PC-9 (cell line): ENCODE data around the gene PRRC2B. TPM values are rescaled to one million over a fixed set of nuclear protein-coding genes. Genes with fewer than 3 reads are reported as not detected.

Experiments
- BruUV-seq: library from RNA; stranded (reverse); fragments of 400-500 nt; replicated peaks from 2 replicates; lab custom pipeline; 2021; lab: Mats Ljungman, UMichigan
- CTCF ChIA-PET: fragments of 300-600 bp; sonication (Branson Sonifier 250); formaldehyde crosslinking; loops from one replicate; lab custom pipeline; 2022; ENCODE audit warnings: antibody characterized with exemption; lab: Charles Lee
- POLR2A ChIA-PET: fragments of 300-600 bp; sonication (Branson Sonifier 250); formaldehyde crosslinking; loops from one replicate; lab custom pipeline; 2022; ENCODE audit warnings: antibody characterized with exemption; ENCODE audit not compliant: unreplicated experiment; lab: Charles Lee
- DNase-seq, 2 experiments: peaks; one replicate each; pipeline versions ENCODE4 v3.0.0 to v3.0.0-alpha.2; 2015 to 2022; ENCODE audit warnings: mixed read lengths in 1 of 2
- H2AFZ ChIP-seq: fragments of 200-600 bp; sonication (generic); 2 replicates; pipeline ENCODE4 v1.8.1; 2017; ENCODE audit warnings: antibody characterized with exemption
- H3F3A ChIP-seq: fragments of 200-600 bp; sonication (generic); 2 replicates; pipeline ENCODE4 v1.8.1; 2017; ENCODE audit warnings: antibody characterized with exemption, mild to moderate bottlenecking, low read depth; ENCODE audit not compliant: insufficient read depth
- H3K27ac ChIP-seq: fragments of 200-600 bp; sonication (generic); 2 replicates; pipeline ENCODE4 v1.6.1; 2016; ENCODE audit warnings: mixed run types
- H3K27me3 ChIP-seq: fragments of 200-600 bp; sonication (generic); 2 replicates; pipeline ENCODE4 v1.6.1; 2016; ENCODE audit warnings: low read depth, mixed run types; ENCODE audit not compliant: insufficient read depth
- H3K36me3 ChIP-seq: fragments of 200-600 bp; sonication (generic); 2 replicates; pipeline ENCODE4 v1.6.1; 2016; ENCODE audit warnings: low read depth, mixed run types
- H3K4me1 ChIP-seq: fragments of 200-600 bp; sonication (generic); replicated peaks from 2 replicates; pipeline ENCODE4 v1.6.1; 2016; ENCODE audit warnings: mixed run types; ENCODE audit not compliant: insufficient read depth
- H3K4me2 ChIP-seq: fragments of 200-600 bp; sonication (generic); 2 replicates; pipeline ENCODE4 v1.6.1; 2017; ENCODE audit warnings: mixed run types
- H3K4me3 ChIP-seq: fragments of 200-600 bp; sonication (generic); 2 replicates; pipeline ENCODE4 v1.6.1; 2016; ENCODE audit warnings: mixed run types
- H3K79me2 ChIP-seq: fragments of 200-600 bp; sonication (generic); 2 replicates; pipeline ENCODE4 v1.6.1; 2017; ENCODE audit warnings: low read depth, mixed run types
- H3K9me2 ChIP-seq: fragments of 200-600 bp; sonication (generic); 2 replicates; pipeline ENCODE4 v1.8.1; 2017; ENCODE audit warnings: mild to moderate bottlenecking; ENCODE audit not compliant: insufficient read depth
- H3K9me3 ChIP-seq: fragments of 200-600 bp; sonication (generic); 2 replicates; pipeline ENCODE4 v1.8.1; 2016; ENCODE audit warnings: low read depth; ENCODE audit not compliant: insufficient read depth
- H4K20me1 ChIP-seq: fragments of 200-600 bp; sonication (generic); 2 replicates; pipeline ENCODE4 v1.8.1; 2017; ENCODE audit not compliant: insufficient read depth
- EZH2 ChIP-seq: fragments of 200-600 bp; sonication (generic); IDR thresholded peaks from 2 replicates; pipeline ENCODE4 v1.8.0; 2017; ENCODE audit warnings: antibody characterized with exemption, low read depth
- intact Hi-C: fragments of 100-400 bp; cut with micrococcal nuclease; formaldehyde crosslinking; loops from one replicate; pipeline ENCODE4 v1.10.0; 2022; ENCODE audit not compliant: unreplicated experiment
- total RNA-seq: library from RNA; stranded (reverse); gene quantifications from 2 replicates; pipeline ENCODE4 v1.2.3, GENCODE V29; 2021
- TF ChIP-seq, protein P1 (sequence below): fragments of 200-600 bp; sonication (generic); conservative IDR thresholded peaks from 2 replicates; pipeline ENCODE4 v1.6.1; 2017; ENCODE audit warnings: mixed run types, antibody characterized with exemption, mild to moderate bottlenecking, moderate library complexity

Gene PRRC2B
- total RNA-seq, 1 experiment from 2014 or later, result 361 TPM

DNA sequence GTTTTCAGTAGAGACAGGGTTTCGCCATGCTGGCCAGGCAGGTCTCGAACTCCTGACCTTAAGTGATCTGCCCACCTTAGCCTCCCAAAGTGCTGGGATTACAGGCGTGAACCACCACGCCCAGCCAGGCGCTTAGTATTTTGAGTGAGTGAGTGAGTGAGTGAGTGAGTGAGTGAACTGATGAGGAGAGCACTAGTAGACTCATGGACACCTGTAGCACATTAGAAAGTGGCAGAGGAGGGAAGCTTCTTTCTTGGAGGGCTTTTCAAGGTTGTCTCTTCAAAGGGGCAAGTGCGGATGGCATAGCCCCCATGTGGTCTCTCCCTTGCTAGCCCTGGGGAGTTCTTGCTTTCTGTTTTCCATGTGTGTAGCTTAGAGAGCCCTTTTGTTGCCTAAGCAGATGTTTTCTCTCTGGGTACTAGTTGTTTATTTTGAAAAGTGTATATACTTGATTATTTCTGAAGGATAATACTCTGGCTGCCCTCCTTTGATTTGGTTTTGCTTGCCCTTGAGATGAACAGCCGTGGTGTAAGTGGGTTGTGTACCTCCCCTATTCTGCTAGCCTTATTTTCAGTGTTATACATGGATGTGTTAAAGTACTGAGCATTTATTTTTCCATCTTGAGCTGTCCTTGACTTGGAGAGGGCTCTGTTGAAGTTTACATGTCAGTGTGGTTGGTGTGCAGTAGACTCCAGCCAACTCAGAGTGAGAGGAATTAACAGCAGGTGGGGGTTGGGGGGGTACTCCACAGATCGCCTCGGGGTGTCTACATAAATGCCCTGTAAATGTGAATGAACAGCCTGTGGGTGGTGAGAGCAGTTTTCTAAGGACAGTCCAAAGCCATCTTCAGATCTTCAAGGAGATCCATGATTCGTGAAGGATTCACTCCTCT lies 35.5 kb downstream of the PRRC2B start:
- BruUV-seq, result no TSS peak
- peaks cover 96% of the 10 kb centered on the region for H4K20me1 ChIP-seq
- H3K36me3 ChIP-seq, result no peaks in the 10 kb centered on the region; the same call in 1 of the 2 replicates
- no peak overlapping the region for H3K4me3 ChIP-seq
- POLR2A ChIA-PET, result no interaction called here
- DNase-seq, result no peak
- CTCF ChIA-PET, result interaction anchor here (0.6 kb wide), 1 partner anchor 44 kb away, joined by 5 read pairs; no protein-coding TSS in a partner anchor
- H3K4me1 ChIP-seq, result no peaks in the 10 kb centered on the region
- intact Hi-C loops, result no loop called here
- H3K27me3 ChIP-seq, result no peaks in the 10 kb centered on the region
- no peaks in the 10 kb centered on the region for H3K9me2 ChIP-seq
- TF ChIP-seq, protein P1, sequence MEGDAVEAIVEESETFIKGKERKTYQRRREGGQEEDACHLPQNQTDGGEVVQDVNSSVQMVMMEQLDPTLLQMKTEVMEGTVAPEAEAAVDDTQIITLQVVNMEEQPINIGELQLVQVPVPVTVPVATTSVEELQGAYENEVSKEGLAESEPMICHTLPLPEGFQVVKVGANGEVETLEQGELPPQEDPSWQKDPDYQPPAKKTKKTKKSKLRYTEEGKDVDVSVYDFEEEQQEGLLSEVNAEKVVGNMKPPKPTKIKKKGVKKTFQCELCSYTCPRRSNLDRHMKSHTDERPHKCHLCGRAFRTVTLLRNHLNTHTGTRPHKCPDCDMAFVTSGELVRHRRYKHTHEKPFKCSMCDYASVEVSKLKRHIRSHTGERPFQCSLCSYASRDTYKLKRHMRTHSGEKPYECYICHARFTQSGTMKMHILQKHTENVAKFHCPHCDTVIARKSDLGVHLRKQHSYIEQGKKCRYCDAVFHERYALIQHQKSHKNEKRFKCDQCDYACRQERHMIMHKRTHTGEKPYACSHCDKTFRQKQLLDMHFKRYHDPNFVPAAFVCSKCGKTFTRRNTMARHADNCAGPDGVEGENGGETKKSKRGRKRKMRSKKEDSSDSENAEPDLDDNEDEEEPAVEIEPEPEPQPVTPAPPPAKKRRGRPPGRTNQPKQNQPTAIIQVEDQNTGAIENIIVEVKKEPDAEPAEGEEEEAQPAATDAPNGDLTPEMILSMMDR, result no peak
- TF ChIP-seq EZH2, result no peak
- H3K79me2 ChIP-seq, result peaks cover 93% of the 10 kb centered on the region
- no peak overlapping the region for H3K4me2 ChIP-seq
- H3K27ac ChIP-seq, result peak overlapping the region; percentile 7; the same call in 1 of the 2 replicates
- H3F3A ChIP-seq, result peaks cover 41% of the 10 kb centered on the region
- no peak overlapping the region for H2AFZ ChIP-seq
- H3K9me3 ChIP-seq, result no peaks in the 10 kb centered on the region

DNA sequence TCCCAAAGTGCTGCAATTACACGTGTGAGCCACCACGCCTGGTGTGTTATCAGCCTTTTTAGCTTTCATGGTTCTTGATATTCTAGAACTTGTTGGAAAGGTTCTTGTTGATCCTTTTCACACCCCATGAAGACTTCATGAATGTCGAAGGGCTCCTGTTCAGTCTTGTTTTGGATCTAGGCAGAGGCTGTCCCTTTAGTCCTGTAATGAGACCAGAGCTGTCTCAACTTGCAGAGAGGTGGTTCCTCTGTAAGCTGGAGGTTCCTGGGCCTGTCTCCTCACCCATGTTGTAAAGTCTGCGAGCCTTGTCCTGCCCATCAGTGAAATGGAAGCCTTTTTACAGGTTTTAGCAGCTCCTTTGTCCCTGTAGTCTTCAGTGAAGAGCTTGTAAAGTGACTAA lies 38.2 kb downstream of the PRRC2B start:
- no peak overlapping the region for H3K4me3 ChIP-seq
- no peak for DNase-seq
- H3K36me3 ChIP-seq, result peaks cover 16% of the 10 kb centered on the region; the same call in 1 of the 2 replicates
- intact Hi-C loops, result no loop called here
- no peak overlapping the region for H2AFZ ChIP-seq
- no peaks in the 10 kb centered on the region for H3K9me2 ChIP-seq
- no peak overlapping the region for H3K27ac ChIP-seq
- peaks cover 34% of the 10 kb centered on the region for H3F3A ChIP-seq
- no peak for TF ChIP-seq EZH2
- TF ChIP-seq, protein P1, result no peak
- no peaks in the 10 kb centered on the region for H3K9me3 ChIP-seq
- H4K20me1 ChIP-seq, result peaks cover 94% of the 10 kb centered on the region
- H3K4me2 ChIP-seq, result no peak overlapping the region
- ChIA-PET CTCF (interaction anchor here (0.6 kb wide), 1 partner anchor 247 kb away, joined by 10 read pairs; no protein-coding TSS in a partner anchor), POLR2A (interaction anchor here (0.6 kb wide), 1 partner anchor 197 kb away, joined by 4 read pairs; no protein-coding TSS in a partner anchor)
- H3K27me3 ChIP-seq, result no peaks in the 10 kb centered on the region
- no TSS peak for BruUV-seq
- H3K79me2 ChIP-seq, result peaks cover 82% of the 10 kb centered on the region
- no peaks in the 10 kb centered on the region for H3K4me1 ChIP-seq

DNA sequence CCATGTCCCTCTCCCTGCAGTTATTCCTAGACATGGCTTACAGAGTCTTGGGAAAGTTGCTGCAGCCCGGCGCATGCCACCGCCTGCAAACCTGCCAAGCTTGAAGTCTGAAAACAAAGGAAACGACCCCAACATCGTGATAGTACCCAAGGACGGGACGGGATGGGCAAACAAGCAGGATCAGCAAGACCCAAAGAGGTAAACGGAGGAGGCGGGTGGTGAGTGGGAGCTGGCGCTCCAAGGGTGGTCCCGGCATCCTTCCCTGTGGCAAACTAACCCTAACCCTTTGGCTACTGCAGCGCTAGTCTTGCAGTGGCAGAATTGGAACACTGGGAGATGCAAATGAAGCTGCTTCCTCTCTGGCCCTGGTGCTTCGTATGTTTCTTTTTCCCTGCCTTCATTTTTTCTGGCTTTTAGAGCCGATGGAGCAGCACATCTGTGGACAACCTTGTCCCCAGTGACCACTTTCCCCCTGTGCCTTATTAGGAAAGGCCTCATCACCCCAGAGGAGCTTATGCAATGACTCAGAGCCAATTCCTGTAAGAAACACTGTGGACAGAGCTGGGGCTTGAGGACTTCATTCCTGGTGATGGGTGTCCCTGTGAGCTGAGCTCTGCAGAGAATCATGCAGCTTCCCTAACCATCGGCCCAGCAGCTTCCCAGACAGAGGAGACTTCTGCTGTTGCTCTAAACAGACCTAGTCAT lies 38.9 kb downstream of the PRRC2B start:
- no peak overlapping the region for H3K4me3 ChIP-seq
- ChIA-PET POLR2A (interaction anchor here (0.6 kb wide), 1 partner anchor 198 kb away, joined by 4 read pairs; no protein-coding TSS in a partner anchor), CTCF (interaction anchor here (0.6 to 1.2 kb wide), 2 partner anchors 83 to 248 kb away, joined by 3 to 10 read pairs; no protein-coding TSS in a partner anchor)
- DNase-seq, result no peak
- intact Hi-C loops, result no loop called here
- no peaks in the 10 kb centered on the region for H3K9me2 ChIP-seq
- peaks cover 94% of the 10 kb centered on the region for H4K20me1 ChIP-seq
- no peak overlapping the region for H3K4me2 ChIP-seq
- H3K79me2 ChIP-seq, result peaks cover 81% of the 10 kb centered on the region
- BruUV-seq, result no TSS peak
- H2AFZ ChIP-seq, result no peak overlapping the region
- H3F3A ChIP-seq, result peaks cover 36% of the 10 kb centered on the region
- no peaks in the 10 kb centered on the region for H3K9me3 ChIP-seq
- TF ChIP-seq EZH2, result no peak
- TF ChIP-seq, protein P1, result no peak
- H3K27ac ChIP-seq, result no peak overlapping the region
- H3K27me3 ChIP-seq, result no peaks in the 10 kb centered on the region
- no peaks in the 10 kb centered on the region for H3K4me1 ChIP-seq
- H3K36me3 ChIP-seq, result peaks cover 23% of the 10 kb centered on the region
